Epithelial cell of proximal tubule (primary cell): ENCODE data around the gene DIAPH3. TPM values are rescaled to one million over a fixed set of nuclear protein-coding genes. Genes with fewer than 3 reads are reported as not detected.
A peak's percentile ranks its signal among the peaks of the same experiment; 100 is the strongest.

Experiments
- DNase-seq: peaks from one replicate; pipeline ENCODE4 v3.0.0-alpha.2; 2011; ENCODE audit warnings: low read depth
- H3K4me3 ChIP-seq: 2 replicates; pipeline ENCODE4 v1.5.1; 2011; ENCODE audit warnings: low read depth, mild to moderate bottlenecking, low read length
- total RNA-seq: library from RNA; depleted of rRNA; stranded (reverse); fragments of >200 nt; gene quantifications from 2 replicates; pipeline ENCODE4 v1.2.3, GENCODE V29; 2015
- TF ChIP-seq, protein P1 (sequence below): conservative IDR thresholded peaks from 2 replicates; pipeline ENCODE4 v1.5.1; 2012; ENCODE audit warnings: low read depth, mild to moderate bottlenecking, low read length

The DIAPH3 gene
- total RNA-seq, 1 donor from 2014 or later = 48.0 TPM

GRCh38 chr13:59748046-59748445 lies 415.7 kb downstream of the DIAPH3 start:
- no peak overlapping the region for H3K4me3 ChIP-seq
- no peak for DNase-seq
- TF ChIP-seq, protein P1, sequence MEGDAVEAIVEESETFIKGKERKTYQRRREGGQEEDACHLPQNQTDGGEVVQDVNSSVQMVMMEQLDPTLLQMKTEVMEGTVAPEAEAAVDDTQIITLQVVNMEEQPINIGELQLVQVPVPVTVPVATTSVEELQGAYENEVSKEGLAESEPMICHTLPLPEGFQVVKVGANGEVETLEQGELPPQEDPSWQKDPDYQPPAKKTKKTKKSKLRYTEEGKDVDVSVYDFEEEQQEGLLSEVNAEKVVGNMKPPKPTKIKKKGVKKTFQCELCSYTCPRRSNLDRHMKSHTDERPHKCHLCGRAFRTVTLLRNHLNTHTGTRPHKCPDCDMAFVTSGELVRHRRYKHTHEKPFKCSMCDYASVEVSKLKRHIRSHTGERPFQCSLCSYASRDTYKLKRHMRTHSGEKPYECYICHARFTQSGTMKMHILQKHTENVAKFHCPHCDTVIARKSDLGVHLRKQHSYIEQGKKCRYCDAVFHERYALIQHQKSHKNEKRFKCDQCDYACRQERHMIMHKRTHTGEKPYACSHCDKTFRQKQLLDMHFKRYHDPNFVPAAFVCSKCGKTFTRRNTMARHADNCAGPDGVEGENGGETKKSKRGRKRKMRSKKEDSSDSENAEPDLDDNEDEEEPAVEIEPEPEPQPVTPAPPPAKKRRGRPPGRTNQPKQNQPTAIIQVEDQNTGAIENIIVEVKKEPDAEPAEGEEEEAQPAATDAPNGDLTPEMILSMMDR = no peak

DNA sequence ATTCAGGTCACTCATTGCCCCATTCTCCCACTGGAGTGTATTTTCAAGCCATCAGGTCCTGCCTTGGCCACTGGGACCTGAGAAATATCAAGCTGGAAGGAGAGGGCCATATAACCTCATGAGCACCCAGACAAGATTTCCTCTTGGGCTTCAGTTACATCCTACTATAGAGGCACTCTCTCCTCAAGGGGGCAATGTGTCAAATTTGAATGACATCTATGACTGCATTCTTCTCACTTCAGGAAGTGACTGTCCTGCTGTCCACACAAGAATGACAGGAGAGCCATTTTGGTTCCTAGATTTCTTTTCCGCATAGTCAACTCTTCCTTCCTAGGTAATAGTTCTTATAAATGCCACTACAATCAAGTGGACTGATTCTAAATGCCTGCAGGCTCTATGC lies 416.2 kb downstream of the DIAPH3 start:
- no peak for DNase-seq
- H3K4me3 ChIP-seq = no peak overlapping the region
- TF ChIP-seq, protein P1 = no peak

DNA sequence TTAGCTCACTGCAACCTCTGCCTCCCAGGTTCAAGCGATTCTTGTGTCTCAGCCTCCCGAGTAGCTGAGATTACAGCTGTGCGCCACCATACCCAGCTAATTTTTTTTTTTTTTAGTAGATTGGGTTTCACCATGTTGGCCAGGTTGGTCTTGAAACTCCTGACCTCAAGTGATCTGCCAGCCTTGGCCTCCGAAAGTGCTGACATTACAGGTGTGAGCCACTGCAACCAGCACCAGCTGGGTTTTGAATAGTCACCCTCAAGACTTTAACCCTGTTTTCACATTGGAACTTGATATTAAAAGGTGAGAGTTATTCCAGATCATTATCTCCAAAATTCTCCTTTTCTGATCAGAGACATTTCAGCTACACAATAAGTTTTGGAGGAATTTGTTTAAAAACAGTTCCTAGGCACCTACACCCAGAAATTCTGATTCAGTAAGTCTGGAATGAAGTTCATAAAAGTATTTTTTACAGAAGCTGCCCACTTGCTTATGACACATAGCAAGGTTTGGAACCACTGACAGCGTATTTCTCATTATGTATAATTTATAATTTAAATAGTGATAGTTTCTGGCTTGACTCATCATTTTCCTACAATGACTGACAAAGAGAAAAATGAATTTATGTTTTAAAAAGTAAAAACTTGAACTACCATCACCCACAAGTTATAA lies 417.3 kb downstream of the DIAPH3 start:
- TF ChIP-seq, protein P1 = no peak
- no peak overlapping the region for H3K4me3 ChIP-seq
- DNase-seq = no peak

- DNase-seq = peak; percentile 41
These were observed 418.3 kb downstream of the DIAPH3 start for GRCh38 chr13:59745392-59745788.

GRCh38 chr13:59744747-59745391 lies 418.9 kb downstream of the DIAPH3 start:
- DNase-seq = no peak
- H3K4me3 ChIP-seq = no peak overlapping the region
- TF ChIP-seq, protein P1 = no peak

More at GRCh38 chr13:59745392-59745788, 418.3 kb downstream of the DIAPH3 start:
- H3K4me3 ChIP-seq = no peak overlapping the region
- TF ChIP-seq, protein P1 = no peak

DNA sequence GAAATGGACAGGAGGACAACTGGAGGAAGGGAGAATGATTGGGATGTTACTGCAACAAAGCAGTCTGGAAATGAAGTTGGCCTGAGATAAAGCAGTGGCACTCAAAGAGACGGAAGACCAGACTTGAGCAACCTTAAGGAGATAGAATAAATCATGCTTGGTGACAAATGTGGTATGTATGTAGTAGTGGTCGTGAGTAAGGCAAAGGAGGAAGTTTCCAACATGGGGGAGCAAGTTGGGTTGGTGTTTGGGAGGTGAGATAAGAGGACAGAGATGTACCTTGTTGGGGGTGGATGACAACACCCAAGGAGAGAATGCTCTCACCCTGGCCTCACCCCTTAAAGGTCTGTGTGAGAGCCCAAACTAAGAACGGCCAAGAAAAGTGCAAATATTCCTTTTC lies 420.5 kb downstream of the DIAPH3 start:
- TF ChIP-seq, protein P1 = no peak
- DNase-seq = no peak
- H3K4me3 ChIP-seq = no peak overlapping the region

DNA sequence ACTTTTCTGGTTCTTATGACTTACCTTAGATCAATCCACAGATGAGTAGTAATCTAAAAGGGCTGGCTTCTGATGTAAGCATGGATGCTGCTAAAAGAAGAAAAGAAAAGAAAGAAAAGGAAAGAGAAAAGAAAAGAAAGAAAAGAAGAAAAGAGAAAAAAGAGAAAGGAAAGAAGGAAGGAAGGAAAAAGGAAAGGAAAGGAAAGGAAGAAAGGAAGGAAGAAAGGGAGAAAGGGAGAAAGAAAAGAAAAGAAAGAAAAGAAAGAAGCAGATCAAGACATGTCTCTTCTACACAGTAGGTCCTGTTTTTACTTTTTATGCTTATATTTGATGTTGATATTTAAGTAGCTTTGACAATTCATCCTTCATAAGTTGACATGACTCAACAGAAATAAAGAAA lies 421.3 kb downstream of the DIAPH3 start:
- no peak for DNase-seq
- TF ChIP-seq, protein P1 = no peak
- no peak overlapping the region for H3K4me3 ChIP-seq
